Amniotic stem cell (primary cell): ENCODE data around the gene SMARCC2.

ENCODE experiments used
- DNase-seq: peaks from one replicate; lab custom pipeline; 2025; lab: John Stamatoyannopoulos, UW

SMARCC2 gene

GRCh38 chr12:56151672-56152131 lies 37.6 kb downstream of the SMARCC2 start:
- peak; percentile 6 for DNase-seq

GRCh38 chr12:56150563-56150962 lies 38.7 kb downstream of the SMARCC2 start:
- no peak for DNase-seq

GRCh38 chr12:56146492-56147460 lies 42.5 kb downstream of the SMARCC2 start:
- DNase-seq, result no peak

GRCh38 chr12:56145217-56145616 lies 44.1 kb downstream of the SMARCC2 start:
- no peak for DNase-seq

GRCh38 chr12:56143870-56144269 lies 45.4 kb downstream of the SMARCC2 start:
- DNase-seq, result no peak

GRCh38 chr12:56143217-56143616 lies 46.1 kb downstream of the SMARCC2 start:
- DNase-seq, result no peak

GRCh38 chr12:56141946-56142784 lies 47.1 kb downstream of the SMARCC2 start:
- no peak for DNase-seq

- DNase-seq, result no peak
Observed at GRCh38 chr12:56137853-56138571, 51.3 kb downstream of the SMARCC2 start.

- no peak for DNase-seq
Observed at GRCh38 chr12:56134897-56135296, 54.4 kb downstream of the SMARCC2 start.

- no peak for DNase-seq
Observed at GRCh38 chr12:56130876-56131275, 58.4 kb downstream of the SMARCC2 start.

GRCh38 chr12:56129942-56130495 lies 59.3 kb downstream of the SMARCC2 start:
- no peak for DNase-seq

- DNase-seq, result peak; percentile 17
Observed at GRCh38 chr12:56129206-56129941, 59.9 kb downstream of the SMARCC2 start.

GRCh38 chr12:56128670-56129205 lies 60.5 kb downstream of the SMARCC2 start:
- peak; percentile 11 for DNase-seq

GRCh38 chr12:56127888-56128669 lies 61.2 kb downstream of the SMARCC2 start, which contains the start of gene ESYT1:
Gene ESYT1, plus strand, starts transcription at chr12:56128267. Its CDS starts 53 bp downstream, at chr12:56128320.
- DNase-seq, result peak; percentile 98

GRCh38 chr12:56127485-56127887 lies 61.8 kb downstream of the SMARCC2 start:
- DNase-seq, result no peak

GRCh38 chr12:56126732-56127239 lies 62.5 kb downstream of the SMARCC2 start:
- no peak for DNase-seq

- DNase-seq, result no peak
Observed at GRCh38 chr12:56124133-56124532, 65.2 kb downstream of the SMARCC2 start.

GRCh38 chr12:56122637-56123036 lies 66.6 kb downstream of the SMARCC2 start:
- DNase-seq, result no peak

GRCh38 chr12:56121204-56121870 lies 67.9 kb downstream of the SMARCC2 start:
- no peak for DNase-seq
